GM18907 (cell line): ENCODE results near the gene ORMDL1.
"Not testable (repeated sequence)": the region's sequence is repeated elsewhere in the genome, so short reads cannot be mapped to it uniquely, and the experiment has no call there.

Experiments
- ATAC-seq: cut with Tn5 transposase; IDR thresholded peaks from one replicate; pipeline ENCODE4 v1.9.1; 2021; ENCODE audit warnings: mild to moderate bottlenecking, moderate library complexity; ENCODE audit not compliant: unreplicated experiment

ORMDL1 gene

GRCh38 chr2:189772212-189772611 lies 11.9 kb downstream of the ORMDL1 start:
- no peak for ATAC-seq

- ATAC-seq: no peak
Observed at GRCh38 chr2:189770590-189771322, 13.4 kb downstream of the ORMDL1 start.

- no peak for ATAC-seq
Observed at GRCh38 chr2:189763908-189764661, 20.1 kb downstream of the ORMDL1 start.

DNA sequence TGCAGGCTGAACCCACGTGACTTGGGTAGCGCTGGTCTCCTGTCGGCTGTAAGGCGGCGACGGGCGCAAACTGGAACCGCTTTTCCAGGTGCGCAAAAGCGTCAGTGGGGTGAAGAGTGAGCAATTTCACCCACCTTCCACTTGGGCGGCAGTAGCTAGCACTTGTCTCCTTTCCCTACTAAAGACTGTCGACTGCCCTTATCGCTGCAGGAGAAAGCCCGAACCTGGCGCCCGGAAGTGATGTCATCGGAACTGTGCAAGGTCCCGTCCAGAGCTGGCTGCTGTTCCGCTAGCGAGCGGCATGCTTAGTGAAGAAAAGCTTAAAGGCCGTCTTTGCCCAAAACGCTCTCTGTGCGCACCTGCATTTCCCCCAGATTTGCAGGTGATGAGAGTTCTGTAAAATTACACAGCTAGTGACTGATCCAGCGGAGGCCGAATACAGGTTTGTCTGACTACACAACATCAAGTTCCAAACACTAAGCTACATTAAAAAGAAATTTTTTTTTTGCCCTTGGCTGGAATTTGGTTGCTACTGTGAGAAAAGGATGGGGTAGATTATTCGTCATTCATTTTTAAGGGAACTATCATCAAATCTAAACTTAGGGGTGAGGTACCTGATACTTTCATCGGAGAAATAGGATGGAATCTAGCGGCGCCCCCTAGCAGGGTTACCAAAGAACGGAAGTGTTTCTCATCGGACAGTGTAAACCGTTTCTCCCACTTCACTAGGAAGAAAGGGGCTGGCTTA lies 21.4 kb downstream of the ORMDL1 start, which contains the start of gene OSGEPL1:
OSGEPL1 (minus strand) TSS at position 242 of the 748 bp plus-strand sequence. CDS start 1,152 bp downstream, outside the sequence.
- peak; percentile 97 for ATAC-seq

GRCh38 chr2:189762229-189762550 lies 21.9 kb downstream of the ORMDL1 start:
- no peak for ATAC-seq

- not testable (repeated sequence) for ATAC-seq
Observed at GRCh38 chr2:189760154-189760553, 24.0 kb downstream of the ORMDL1 start.

DNA sequence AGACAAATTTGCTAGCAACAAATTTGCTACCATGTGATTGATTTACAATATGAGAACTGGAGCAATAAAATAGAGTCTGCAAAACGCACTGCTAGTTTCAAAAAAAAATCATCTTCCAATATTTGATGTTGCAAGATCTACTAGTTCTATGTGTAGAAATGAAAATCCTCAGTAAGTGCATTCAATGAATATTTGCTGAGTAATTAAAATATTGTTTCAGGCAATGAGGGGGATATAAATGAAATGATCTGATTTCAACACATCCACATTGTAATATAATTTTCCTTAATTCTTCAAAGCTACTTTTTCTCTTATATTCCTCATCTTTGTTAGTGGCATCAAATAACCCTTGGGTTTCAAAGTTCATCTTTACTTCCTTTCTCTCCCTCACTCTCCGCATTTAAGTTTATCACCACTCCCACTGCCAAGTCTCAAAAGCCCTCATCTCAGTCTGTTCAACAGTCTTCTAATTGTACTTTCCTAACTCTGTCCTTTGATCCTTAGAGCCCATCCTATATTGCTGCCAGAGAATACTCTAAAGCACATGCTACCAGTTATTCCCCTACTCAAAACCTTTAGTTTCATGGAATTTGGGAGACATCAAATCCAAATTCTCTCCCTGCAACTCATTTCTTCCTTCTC lies 27.7 kb downstream of the ORMDL1 start:
- no peak for ATAC-seq

DNA sequence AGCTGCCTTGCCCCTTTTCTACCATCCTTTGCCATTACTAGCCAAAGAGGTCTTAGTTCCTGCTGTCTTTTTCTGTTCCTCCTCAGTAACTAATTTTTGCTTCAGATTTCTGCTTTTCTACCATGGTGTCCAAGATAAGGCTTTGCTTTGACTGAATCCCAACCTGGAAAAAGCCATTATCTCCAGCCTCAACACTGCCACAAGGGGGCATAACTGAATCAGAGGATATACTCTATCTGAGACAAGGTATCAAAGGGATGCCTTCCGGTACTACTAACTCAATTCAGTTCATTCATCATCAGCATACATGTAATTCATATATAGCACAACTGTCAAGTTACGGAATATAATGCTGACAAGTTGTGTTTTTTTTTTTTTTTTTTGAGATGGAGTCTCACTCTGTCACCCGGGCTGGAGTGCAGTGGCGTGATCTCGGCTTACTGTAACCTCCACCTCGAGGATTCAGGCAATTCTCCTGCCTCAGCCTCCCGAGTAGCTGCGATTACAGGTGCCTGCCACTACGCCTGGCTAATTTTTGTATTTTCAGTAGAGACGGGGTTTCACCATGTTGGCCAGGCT lies 33.0 kb downstream of the ORMDL1 start:
- ATAC-seq: peak; percentile 52

- ATAC-seq: no peak
Observed at GRCh38 chr2:189729430-189729829, 54.7 kb downstream of the ORMDL1 start.

- ATAC-seq: no peak
Observed at GRCh38 chr2:189726849-189727248, 57.3 kb downstream of the ORMDL1 start.

DNA sequence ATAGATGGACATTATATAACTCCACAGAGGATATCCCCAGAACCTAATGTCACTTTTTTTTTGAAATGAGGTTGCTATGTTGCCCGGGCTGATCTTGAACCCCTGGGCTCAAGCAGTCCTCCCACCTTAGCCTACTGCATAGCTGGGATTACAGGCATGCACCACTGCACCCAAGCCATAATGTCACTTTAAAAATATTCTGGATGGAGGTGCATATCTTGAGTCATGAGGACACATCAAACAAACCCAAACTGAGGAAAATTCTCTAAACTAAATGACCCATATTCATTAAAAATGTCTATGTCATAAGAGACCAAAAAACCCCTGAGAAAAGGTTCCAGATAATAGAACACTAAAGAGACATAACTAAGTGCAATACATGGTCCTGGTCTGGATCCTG lies 57.9 kb downstream of the ORMDL1 start:
- no peak for ATAC-seq

- ATAC-seq: no peak
Observed at GRCh38 chr2:189723192-189723591, 60.9 kb downstream of the ORMDL1 start.
